ENCODE results near the gene MARCHF4.

MARCHF4 gene

GRCh38 chr2:216410550-216410949 is 38.3 kb upstream of the MARCHF4 start:
- no peak overlapping the region for H3K27ac ChIP-seq (ENCODE audit: low read depth in 2 of 2, low read length in 2 of 2)
- no peak overlapping the region for H3K9ac ChIP-seq (ENCODE audit: low read depth in 1 of 2, low read length in 2 of 2)
- H3K27me3 ChIP-seq (ENCODE audit: control insufficient read depth in 2 of 2, insufficient read depth in 2 of 2, low read length in 2 of 2): peaks cover 4 to 5% of the 10 kb centered on the region in 2 donors
- peaks cover 9 to 10% of the 10 kb centered on the region in 2 donors for H3K36me3 ChIP-seq (ENCODE audit: control insufficient read depth in 2 of 2, insufficient read depth in 2 of 2, low read length in 2 of 2)
- H3K4me1 ChIP-seq (ENCODE audit: control insufficient read depth in 2 of 2, insufficient read depth in 2 of 2, low read length in 2 of 2): no peaks in the 10 kb centered on the region
- no peaks in the 10 kb centered on the region for H3K9me3 ChIP-seq (ENCODE audit: control insufficient read depth in 2 of 2, low read length in 2 of 2)
- H3K4me3 ChIP-seq (ENCODE audit: low read length in 2 of 2): no peak overlapping the region

GRCh38 chr2:216408426-216409290 is 36.4 kb upstream of the MARCHF4 start:
- H3K9me3 ChIP-seq (ENCODE audit: control insufficient read depth in 2 of 2, low read length in 2 of 2): no peaks in the 10 kb centered on the region

GRCh38 chr2:216406826-216407225 is 34.5 kb upstream of the MARCHF4 start:
- Histone ChIP-seq H3K36me3 (ENCODE audit: control insufficient read depth in 2 of 2, insufficient read depth in 2 of 2, low read length in 2 of 2) (no peaks in the 10 kb centered on the region), H3K9me3 (ENCODE audit: control insufficient read depth in 2 of 2, low read length in 2 of 2) (no peaks in the 10 kb centered on the region), H3K27ac (ENCODE audit: low read depth in 2 of 2, low read length in 2 of 2) (no peak overlapping the region), H3K4me1 (ENCODE audit: control insufficient read depth in 2 of 2, insufficient read depth in 2 of 2, low read length in 2 of 2) (no peaks in the 10 kb centered on the region), H3K9ac (ENCODE audit: low read depth in 1 of 2, low read length in 2 of 2) (no peak overlapping the region), H3K4me3 (ENCODE audit: low read length in 2 of 2) (no peak overlapping the region), H3K27me3 (ENCODE audit: control insufficient read depth in 2 of 2, insufficient read depth in 2 of 2, low read length in 2 of 2) (peaks cover 4 to 9% of the 10 kb centered on the region in 2 donors)

More at GRCh38 chr2:216408426-216409290, 36.4 kb upstream of the MARCHF4 start:
- Histone ChIP-seq H3K4me3 (ENCODE audit: low read length in 2 of 2) (no peak overlapping the region), H3K4me1 (ENCODE audit: control insufficient read depth in 2 of 2, insufficient read depth in 2 of 2, low read length in 2 of 2) (no peaks in the 10 kb centered on the region), H3K27me3 (ENCODE audit: control insufficient read depth in 2 of 2, insufficient read depth in 2 of 2, low read length in 2 of 2) (peaks cover 4 to 9% of the 10 kb centered on the region in 2 donors), H3K36me3 (ENCODE audit: control insufficient read depth in 2 of 2, insufficient read depth in 2 of 2, low read length in 2 of 2) (no peaks in the 10 kb centered on the region), H3K9ac (ENCODE audit: low read depth in 1 of 2, low read length in 2 of 2) (no peak overlapping the region), H3K27ac (ENCODE audit: low read depth in 2 of 2, low read length in 2 of 2) (no peak overlapping the region)

GRCh38 chr2:216405588-216405987 is 33.3 kb upstream of the MARCHF4 start:
- Histone ChIP-seq H3K4me1 (ENCODE audit: control insufficient read depth in 2 of 2, insufficient read depth in 2 of 2, low read length in 2 of 2) (no peaks in the 10 kb centered on the region), H3K36me3 (ENCODE audit: control insufficient read depth in 2 of 2, insufficient read depth in 2 of 2, low read length in 2 of 2) (no peaks in the 10 kb centered on the region), H3K9me3 (ENCODE audit: control insufficient read depth in 2 of 2, low read length in 2 of 2) (no peaks in the 10 kb centered on the region), H3K27me3 (ENCODE audit: control insufficient read depth in 2 of 2, insufficient read depth in 2 of 2, low read length in 2 of 2) (peaks cover 4 to 9% of the 10 kb centered on the region in 2 donors), H3K27ac (ENCODE audit: low read depth in 2 of 2, low read length in 2 of 2) (no peak overlapping the region), H3K4me3 (ENCODE audit: low read length in 2 of 2) (no peak overlapping the region), H3K9ac (ENCODE audit: low read depth in 1 of 2, low read length in 2 of 2) (no peak overlapping the region)

GRCh38 chr2:216404010-216404618 is 31.8 kb upstream of the MARCHF4 start:
- Histone ChIP-seq H3K9ac (ENCODE audit: low read depth in 1 of 2, low read length in 2 of 2) (no peak overlapping the region), H3K36me3 (ENCODE audit: control insufficient read depth in 2 of 2, insufficient read depth in 2 of 2, low read length in 2 of 2) (no peaks in the 10 kb centered on the region), H3K4me3 (ENCODE audit: low read length in 2 of 2) (no peak overlapping the region), H3K27ac (ENCODE audit: low read depth in 2 of 2, low read length in 2 of 2) (no peak overlapping the region), H3K9me3 (ENCODE audit: control insufficient read depth in 2 of 2, low read length in 2 of 2) (no peaks in the 10 kb centered on the region), H3K4me1 (ENCODE audit: control insufficient read depth in 2 of 2, insufficient read depth in 2 of 2, low read length in 2 of 2) (no peaks in the 10 kb centered on the region), H3K27me3 (ENCODE audit: control insufficient read depth in 2 of 2, insufficient read depth in 2 of 2, low read length in 2 of 2) (peaks cover 4 to 9% of the 10 kb centered on the region in 2 donors)

GRCh38 chr2:216402751-216403150 is 30.5 kb upstream of the MARCHF4 start:
- no peaks in the 10 kb centered on the region for H3K4me1 ChIP-seq (ENCODE audit: control insufficient read depth in 2 of 2, insufficient read depth in 2 of 2, low read length in 2 of 2)
- no peak overlapping the region for H3K9ac ChIP-seq (ENCODE audit: low read depth in 1 of 2, low read length in 2 of 2)
- no peak overlapping the region for H3K4me3 ChIP-seq (ENCODE audit: low read length in 2 of 2)
- peaks cover 4 to 7% of the 10 kb centered on the region in 2 donors for H3K27me3 ChIP-seq (ENCODE audit: control insufficient read depth in 2 of 2, insufficient read depth in 2 of 2, low read length in 2 of 2)
- no peaks in the 10 kb centered on the region for H3K36me3 ChIP-seq (ENCODE audit: control insufficient read depth in 2 of 2, insufficient read depth in 2 of 2, low read length in 2 of 2)
- no peak overlapping the region for H3K27ac ChIP-seq (ENCODE audit: low read depth in 2 of 2, low read length in 2 of 2)
- H3K9me3 ChIP-seq (ENCODE audit: control insufficient read depth in 2 of 2, low read length in 2 of 2): no peaks in the 10 kb centered on the region

- Histone ChIP-seq H3K9me3 (ENCODE audit: control insufficient read depth in 2 of 2, low read length in 2 of 2) (no peaks in the 10 kb centered on the region), H3K4me1 (ENCODE audit: control insufficient read depth in 2 of 2, insufficient read depth in 2 of 2, low read length in 2 of 2) (no peaks in the 10 kb centered on the region), H3K27me3 (ENCODE audit: control insufficient read depth in 2 of 2, insufficient read depth in 2 of 2, low read length in 2 of 2) (no peaks in the 10 kb centered on the region), H3K4me3 (ENCODE audit: low read length in 2 of 2) (no peak overlapping the region), H3K27ac (ENCODE audit: low read depth in 2 of 2, low read length in 2 of 2) (no peak overlapping the region), H3K36me3 (ENCODE audit: control insufficient read depth in 2 of 2, insufficient read depth in 2 of 2, low read length in 2 of 2) (no peaks in the 10 kb centered on the region), H3K9ac (ENCODE audit: low read depth in 1 of 2, low read length in 2 of 2) (no peak overlapping the region)
Measured at GRCh38 chr2:216399621-216400020, 27.3 kb upstream of the MARCHF4 start.

- no peak overlapping the region for H3K9ac ChIP-seq (ENCODE audit: low read depth in 1 of 2, low read length in 2 of 2)
- H3K4me3 ChIP-seq (ENCODE audit: low read length in 2 of 2): no peak overlapping the region
- H3K9me3 ChIP-seq (ENCODE audit: control insufficient read depth in 2 of 2, low read length in 2 of 2): no peaks in the 10 kb centered on the region
- H3K4me1 ChIP-seq (ENCODE audit: control insufficient read depth in 2 of 2, insufficient read depth in 2 of 2, low read length in 2 of 2): no peaks in the 10 kb centered on the region
- H3K36me3 ChIP-seq (ENCODE audit: control insufficient read depth in 2 of 2, insufficient read depth in 2 of 2, low read length in 2 of 2): no peaks in the 10 kb centered on the region
- H3K27me3 ChIP-seq (ENCODE audit: control insufficient read depth in 2 of 2, insufficient read depth in 2 of 2, low read length in 2 of 2): no peaks in the 10 kb centered on the region
- no peak overlapping the region for H3K27ac ChIP-seq (ENCODE audit: low read depth in 2 of 2, low read length in 2 of 2)
Measured at GRCh38 chr2:216394881-216395280, 22.6 kb upstream of the MARCHF4 start.

- H3K4me1 ChIP-seq (ENCODE audit: control insufficient read depth in 2 of 2, insufficient read depth in 2 of 2, low read length in 2 of 2): no peaks in the 10 kb centered on the region
Measured at GRCh38 chr2:216392945-216393840, 20.9 kb upstream of the MARCHF4 start.

More at GRCh38 chr2:216392945-216393840, 20.9 kb upstream of the MARCHF4 start:
- no peaks in the 10 kb centered on the region for H3K9me3 ChIP-seq (ENCODE audit: control insufficient read depth in 2 of 2, low read length in 2 of 2)
- H3K27me3 ChIP-seq (ENCODE audit: control insufficient read depth in 2 of 2, insufficient read depth in 2 of 2, low read length in 2 of 2): no peaks in the 10 kb centered on the region
- no peaks in the 10 kb centered on the region for H3K36me3 ChIP-seq (ENCODE audit: control insufficient read depth in 2 of 2, insufficient read depth in 2 of 2, low read length in 2 of 2)
- H3K9ac ChIP-seq (ENCODE audit: low read depth in 1 of 2, low read length in 2 of 2): no peak overlapping the region
- no peak overlapping the region for H3K4me3 ChIP-seq (ENCODE audit: low read length in 2 of 2)
- no peak overlapping the region for H3K27ac ChIP-seq (ENCODE audit: low read depth in 2 of 2, low read length in 2 of 2)

All from mucosa of rectum (tissue), 2 donors.